Liver (tissue), 9 donors: Measurements from ENCODE around the gene RPL7A. TPM values are rescaled to one million over a fixed set of nuclear protein-coding genes. Genes with fewer than 3 reads are reported as not detected.
A peak's percentile ranks its signal among the peaks of the same experiment; 100 is the strongest.

Experiments
- DNase-seq: peaks from one replicate; pipeline ENCODE4 v3.0.0-alpha.2; 2017; ENCODE audit warnings: low spot score
- H3K27ac ChIP-seq, 2 donors: one replicate each; pipeline ENCODE4 v1.7.0; 2013; ENCODE audit warnings: inconsistent platforms in 2 of 2, low read length in 2 of 2, control low read depth in 1 of 2, low read depth in 1 of 2, mild to moderate bottlenecking in 1 of 2
- H3K27me3 ChIP-seq, 4 donors: one replicate each; pipeline versions ENCODE4 v1.6.1 to v1.7.0; 2013; ENCODE audit warnings: low read length in 3 of 4, inconsistent platforms in 1 of 4, mild to moderate bottlenecking in 1 of 4, moderate library complexity in 1 of 4; ENCODE audit not compliant: control insufficient read depth in 4 of 4, insufficient read depth in 4 of 4
- H3K36me3 ChIP-seq, 4 donors: one replicate each; pipeline versions ENCODE4 v1.6.1 to v1.7.0; 2013; ENCODE audit warnings: low read length in 3 of 4, mild to moderate bottlenecking in 3 of 4, low read depth in 1 of 4, moderate library complexity in 1 of 4; ENCODE audit not compliant: control insufficient read depth in 4 of 4, insufficient read depth in 3 of 4
- H3K4me1 ChIP-seq, 4 donors: one replicate each; pipeline versions ENCODE4 v1.6.1 to v1.7.0; 2013; ENCODE audit warnings: low read length in 3 of 4, mild to moderate bottlenecking in 3 of 4, moderate library complexity in 1 of 4; ENCODE audit not compliant: control insufficient read depth in 4 of 4, insufficient read depth in 4 of 4
- H3K4me3 ChIP-seq, 3 donors: one replicate each; pipeline versions ENCODE4 v1.6.1 to v1.7.0; 2013; ENCODE audit warnings: low read length in 3 of 3, control low read depth in 1 of 3, low read depth in 1 of 3, mild to moderate bottlenecking in 1 of 3
- H3K9ac ChIP-seq, 2 donors: one replicate each; pipeline ENCODE4 v1.7.0; 2013; ENCODE audit warnings: low read length in 2 of 2, mild to moderate bottlenecking in 2 of 2, moderate library complexity in 2 of 2, control low read depth in 1 of 2, low read depth in 1 of 2
- H3K9me3 ChIP-seq, 4 donors: one replicate each; pipeline versions ENCODE4 v1.6.1 to v1.7.0; 2013; ENCODE audit warnings: low read length in 3 of 4; ENCODE audit not compliant: control insufficient read depth in 4 of 4
- CTCF ChIP-seq: fragments of 150-350 bp; IDR thresholded peaks from 2 replicates; pipeline ENCODE4 v1.5.1; 2017; ENCODE audit warnings: improper control_type of control experiment, low read depth, low read length; ENCODE audit not compliant: missing input control
- EGR1 ChIP-seq, 2 donors: IDR thresholded peaks; 2 replicates each; pipeline ENCODE4 v1.6.1; 2016 to 2018; ENCODE audit warnings: antibody characterized with exemption in 2 of 2, low read depth in 2 of 2
- FOXA1 ChIP-seq: IDR thresholded peaks from 2 replicates; pipeline ENCODE4 v1.6.1; 2016; ENCODE audit warnings: antibody characterized with exemption
- FOXA2 ChIP-seq: IDR thresholded peaks from 2 replicates; pipeline ENCODE4 v1.6.1; 2016; ENCODE audit warnings: antibody characterized with exemption
- GABPA ChIP-seq, 2 donors: IDR thresholded peaks in 1 of 2; conservative IDR thresholded peaks in 1 of 2; 2 replicates each; pipeline ENCODE4 v1.6.1; 2016; ENCODE audit warnings: antibody characterized with exemption in 2 of 2, mild to moderate bottlenecking in 1 of 2, moderate library complexity in 1 of 2
- HNF4A ChIP-seq, 2 donors: conservative IDR thresholded peaks; 2 replicates each; pipeline ENCODE4 v1.6.1; 2016; ENCODE audit warnings: antibody characterized with exemption in 2 of 2, mild to moderate bottlenecking in 2 of 2
- HNF4G ChIP-seq: IDR thresholded peaks from 2 replicates; pipeline ENCODE4 v1.6.1; 2016; ENCODE audit warnings: antibody characterized with exemption
- JUND ChIP-seq, 2 donors: IDR thresholded peaks; 2 replicates each; pipeline ENCODE4 v1.6.1; 2016; ENCODE audit warnings: antibody characterized with exemption in 2 of 2
- NR2F2 ChIP-seq: IDR thresholded peaks from 2 replicates; pipeline ENCODE4 v1.6.1; 2016; ENCODE audit warnings: antibody characterized with exemption
- RAD21 ChIP-seq, 2 donors: IDR thresholded peaks; 2 replicates each; pipeline ENCODE4 v1.6.1; 2016; ENCODE audit warnings: antibody characterized with exemption in 2 of 2, mild to moderate bottlenecking in 2 of 2
- RXRA ChIP-seq, 2 donors: IDR thresholded peaks; 2 replicates each; pipeline ENCODE4 v1.6.1; 2017 to 2018; ENCODE audit warnings: antibody characterized with exemption in 2 of 2, mild to moderate bottlenecking in 1 of 2
- TAF1 ChIP-seq: conservative IDR thresholded peaks from 2 replicates; pipeline ENCODE4 v1.6.1; 2016; ENCODE audit warnings: antibody characterized with exemption, mild to moderate bottlenecking
- YY1 ChIP-seq: IDR thresholded peaks from 2 replicates; pipeline ENCODE4 v1.6.1; 2016; ENCODE audit warnings: antibody characterized with exemption, mild to moderate bottlenecking
- WGBS: extraction: QIAGEN DNeasy Blood & Tissue Kit; methylation state at CpG from one replicate; pipeline ENCODE4 v1.1.7; 2013; 5-methylcytosine and 5-hydroxymethylcytosine counted together
- polyA plus RNA-seq, 2 donors: library from polyadenylated mRNA; stranded (reverse) in 1 of 2; unstranded in 1 of 2; fragments of 200-250 nt in 1 of 2; fragments of >200 nt in 1 of 2; fragmentation: Nextera tagmentation in 1 of 2; extraction: Ambion mirVana in 1 of 2; gene quantifications; one replicate each; pipeline versions ENCODE4 v1.2.1 to v1.2.3, GENCODE V29; 2013 to 2015
- total RNA-seq, 2 donors: library from RNA; depleted of rRNA; stranded (reverse); fragments of >200 nt; gene quantifications; one replicate each; pipeline ENCODE4 v1.2.3, GENCODE V29; 2014
- TF ChIP-seq, protein P1 (sequence below): IDR thresholded peaks from 2 replicates; pipeline ENCODE4 v1.6.1; 2016; ENCODE audit warnings: antibody characterized with exemption
- TF ChIP-seq, protein P2 (sequence below): IDR thresholded peaks from 2 replicates; pipeline ENCODE4 v1.6.1; 2016; ENCODE audit warnings: antibody characterized with exemption
- TF ChIP-seq, protein P3 (sequence below): IDR thresholded peaks from 2 replicates; pipeline ENCODE4 v1.6.1; 2016; ENCODE audit warnings: antibody characterized with exemption
- TF ChIP-seq, protein P4 (sequence below): IDR thresholded peaks from 2 replicates; pipeline ENCODE4 v1.6.1; 2016; ENCODE audit warnings: antibody characterized with exemption, mild to moderate bottlenecking
- donor health status: healthy.
- donor health status: healthy.
- donor health status: healthy.
- donor health status: healthy.
- donor health status: healthy.

Gene RPL7A
- total and polyA plus RNA-seq, 4 donors = 215 to 930 (median 704) TPM

DNA sequence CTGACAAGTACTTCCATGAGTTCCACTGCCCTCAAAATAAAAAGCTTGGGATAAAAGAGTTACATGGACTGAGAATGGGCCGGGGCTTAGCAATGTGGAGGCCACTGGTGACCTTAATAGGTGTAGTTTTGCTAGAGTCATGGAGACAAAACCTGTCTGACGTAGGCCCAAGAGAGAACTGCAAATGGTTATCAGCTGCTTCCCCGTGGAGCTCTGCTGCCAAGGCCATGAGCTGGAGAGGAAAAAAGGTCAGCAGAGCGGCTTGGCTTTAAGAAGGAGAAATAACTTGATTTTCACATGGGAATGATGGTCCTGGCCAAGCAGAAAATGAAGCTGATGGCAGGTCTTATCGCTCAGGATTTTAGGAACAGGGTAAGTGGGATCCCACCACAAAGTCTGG, 8.4 kb upstream of the RPL7A start:
- Histone ChIP-seq H3K9ac (no peak overlapping the region), H3K4me3 (no peak overlapping the region), H3K27ac (peak overlapping the region in 1 of 2 donors; percentile 9), H3K9me3 (no peaks in the 10 kb centered on the region), H3K4me1 (peaks cover 0 to 15% (median 12%) of the 10 kb centered on the region in 4 donors), H3K36me3 (peaks cover 0 to 42% (median 13%) of the 10 kb centered on the region in 4 donors), H3K27me3 (no peaks in the 10 kb centered on the region)
- no peak for TF ChIP-seq HNF4G
- TF ChIP-seq FOXA1 = no peak
- TF ChIP-seq, protein P1, sequence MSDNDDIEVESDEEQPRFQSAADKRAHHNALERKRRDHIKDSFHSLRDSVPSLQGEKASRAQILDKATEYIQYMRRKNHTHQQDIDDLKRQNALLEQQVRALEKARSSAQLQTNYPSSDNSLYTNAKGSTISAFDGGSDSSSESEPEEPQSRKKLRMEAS = no peak
- no peak for TF ChIP-seq GABPA (IDR thresholded peaks at IDR 0.05 in 1 of 2, conservative IDR thresholded peaks at IDR 0.05 in 1 of 2)
- TF ChIP-seq TAF1 = no peak
- TF ChIP-seq HNF4A (conservative IDR thresholded peaks at IDR 0.05) = no peak
- no peak for TF ChIP-seq YY1
- TF ChIP-seq, protein P2, sequence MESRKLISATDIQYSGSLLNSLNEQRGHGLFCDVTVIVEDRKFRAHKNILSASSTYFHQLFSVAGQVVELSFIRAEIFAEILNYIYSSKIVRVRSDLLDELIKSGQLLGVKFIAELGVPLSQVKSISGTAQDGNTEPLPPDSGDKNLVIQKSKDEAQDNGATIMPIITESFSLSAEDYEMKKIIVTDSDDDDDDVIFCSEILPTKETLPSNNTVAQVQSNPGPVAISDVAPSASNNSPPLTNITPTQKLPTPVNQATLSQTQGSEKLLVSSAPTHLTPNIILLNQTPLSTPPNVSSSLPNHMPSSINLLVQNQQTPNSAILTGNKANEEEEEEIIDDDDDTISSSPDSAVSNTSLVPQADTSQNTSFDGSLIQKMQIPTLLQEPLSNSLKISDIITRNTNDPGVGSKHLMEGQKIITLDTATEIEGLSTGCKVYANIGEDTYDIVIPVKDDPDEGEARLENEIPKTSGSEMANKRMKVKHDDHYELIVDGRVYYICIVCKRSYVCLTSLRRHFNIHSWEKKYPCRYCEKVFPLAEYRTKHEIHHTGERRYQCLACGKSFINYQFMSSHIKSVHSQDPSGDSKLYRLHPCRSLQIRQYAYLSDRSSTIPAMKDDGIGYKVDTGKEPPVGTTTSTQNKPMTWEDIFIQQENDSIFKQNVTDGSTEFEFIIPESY = no peak
- TF ChIP-seq, protein P3, sequence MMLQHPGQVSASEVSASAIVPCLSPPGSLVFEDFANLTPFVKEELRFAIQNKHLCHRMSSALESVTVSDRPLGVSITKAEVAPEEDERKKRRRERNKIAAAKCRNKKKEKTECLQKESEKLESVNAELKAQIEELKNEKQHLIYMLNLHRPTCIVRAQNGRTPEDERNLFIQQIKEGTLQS = no peak
- TF ChIP-seq FOXA2 = no peak
- no peak for TF ChIP-seq RAD21 (IDR thresholded peaks at IDR 0.05)
- no peak for TF ChIP-seq EGR1 (IDR thresholded peaks at IDR 0.05; ENCODE audit: low read depth in 2 of 2)
- TF ChIP-seq CTCF = no peak
- no peak for TF ChIP-seq RXRA (IDR thresholded peaks at IDR 0.05)
- TF ChIP-seq, protein P4, sequence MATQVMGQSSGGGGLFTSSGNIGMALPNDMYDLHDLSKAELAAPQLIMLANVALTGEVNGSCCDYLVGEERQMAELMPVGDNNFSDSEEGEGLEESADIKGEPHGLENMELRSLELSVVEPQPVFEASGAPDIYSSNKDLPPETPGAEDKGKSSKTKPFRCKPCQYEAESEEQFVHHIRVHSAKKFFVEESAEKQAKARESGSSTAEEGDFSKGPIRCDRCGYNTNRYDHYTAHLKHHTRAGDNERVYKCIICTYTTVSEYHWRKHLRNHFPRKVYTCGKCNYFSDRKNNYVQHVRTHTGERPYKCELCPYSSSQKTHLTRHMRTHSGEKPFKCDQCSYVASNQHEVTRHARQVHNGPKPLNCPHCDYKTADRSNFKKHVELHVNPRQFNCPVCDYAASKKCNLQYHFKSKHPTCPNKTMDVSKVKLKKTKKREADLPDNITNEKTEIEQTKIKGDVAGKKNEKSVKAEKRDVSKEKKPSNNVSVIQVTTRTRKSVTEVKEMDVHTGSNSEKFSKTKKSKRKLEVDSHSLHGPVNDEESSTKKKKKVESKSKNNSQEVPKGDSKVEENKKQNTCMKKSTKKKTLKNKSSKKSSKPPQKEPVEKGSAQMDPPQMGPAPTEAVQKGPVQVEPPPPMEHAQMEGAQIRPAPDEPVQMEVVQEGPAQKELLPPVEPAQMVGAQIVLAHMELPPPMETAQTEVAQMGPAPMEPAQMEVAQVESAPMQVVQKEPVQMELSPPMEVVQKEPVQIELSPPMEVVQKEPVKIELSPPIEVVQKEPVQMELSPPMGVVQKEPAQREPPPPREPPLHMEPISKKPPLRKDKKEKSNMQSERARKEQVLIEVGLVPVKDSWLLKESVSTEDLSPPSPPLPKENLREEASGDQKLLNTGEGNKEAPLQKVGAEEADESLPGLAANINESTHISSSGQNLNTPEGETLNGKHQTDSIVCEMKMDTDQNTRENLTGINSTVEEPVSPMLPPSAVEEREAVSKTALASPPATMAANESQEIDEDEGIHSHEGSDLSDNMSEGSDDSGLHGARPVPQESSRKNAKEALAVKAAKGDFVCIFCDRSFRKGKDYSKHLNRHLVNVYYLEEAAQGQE = no peak
- TF ChIP-seq NR2F2 = no peak
- no peak for DNase-seq
- WGBS = 88% methylated on average over 5 of the region's 5 CpGs

GRCh38 chr9:133340256-133340655, 7.8 kb upstream of the RPL7A start:
- no peak for DNase-seq
- Histone ChIP-seq H3K36me3 (peaks cover 0 to 44% (median 13%) of the 10 kb centered on the region in 4 donors), H3K27me3 (no peaks in the 10 kb centered on the region), H3K4me1 (peaks cover 0 to 12% (median 6%) of the 10 kb centered on the region in 4 donors), H3K4me3 (no peak overlapping the region), H3K27ac (peak overlapping the region in 1 of 2 donors; percentile 9), H3K9ac (no peak overlapping the region), H3K9me3 (no peaks in the 10 kb centered on the region)
- no peak for TF ChIP-seq JUND (IDR thresholded peaks at IDR 0.05)
- TF ChIP-seq RAD21 (IDR thresholded peaks at IDR 0.05) = no peak
- TF ChIP-seq RXRA (IDR thresholded peaks at IDR 0.05) = no peak
- no peak for TF ChIP-seq NR2F2
- TF ChIP-seq, protein P2 = no peak
- no peak for TF ChIP-seq FOXA2
- no peak for TF ChIP-seq CTCF
- WGBS = 81% methylated on average over 3 of the region's 3 CpGs
